Epithelial cell of alveolus of lung (primary cell): ENCODE results near the gene TBC1D3H. TPM values are rescaled to one million over a fixed set of nuclear protein-coding genes. Genes with fewer than 3 reads are reported as not detected.

Experiments
- total RNA-seq: library from RNA; depleted of rRNA; stranded (reverse); fragments of >200 nt; gene quantifications from 2 replicates; pipeline ENCODE4 v1.2.1, GENCODE V29; 2015

The TBC1D3H gene
- not detected in 2 replicates for total RNA-seq

GRCh38 chr17:36388385-36389245, at the start of gene TBC1D3H:
TBC1D3H (minus strand) TSS chr17:36388435; CDS start chr17:36386895, 1,540 bp downstream.

Other genes starting within 250 kb of the TBC1D3H start
- gene TBC1D3B, start 211.8 kb downstream of the TBC1D3H start, total RNA-seq, result 1.9 TPM in 1 of 2 replicates, not detected in the other
- not detected in 2 replicates for gene CCL3L1, start 191.7 kb downstream of the TBC1D3H start, total RNA-seq
- not detected in 2 replicates for gene CCL4L2, start 177.4 kb downstream of the TBC1D3H start, total RNA-seq
- gene TBC1D3I, start 123.9 kb downstream of the TBC1D3H start, total RNA-seq, result 0.39 TPM in 1 of 2 replicates, not detected in the other
- gene TBC1D3G, start 64.6 kb downstream of the TBC1D3H start, total RNA-seq, result not detected in 2 replicates
- gene ZNHIT3, start 98.2 kb upstream of the TBC1D3H start, total RNA-seq, result 34.1 and 42.2 TPM in 2 replicates
- gene MYO19, start 146.4 kb upstream of the TBC1D3H start, total RNA-seq, result 17.2 and 40.2 TPM in 2 replicates
- gene PIGW, start 146.6 kb upstream of the TBC1D3H start, total RNA-seq, result 3.8 and 9.4 TPM in 2 replicates
- gene GGNBP2, start 156.5 kb upstream of the TBC1D3H start, total RNA-seq, result 30.8 and 36.2 TPM in 2 replicates
- 6.3 and 8.0 TPM in 2 replicates for gene DHRS11, start 203.4 kb upstream of the TBC1D3H start, total RNA-seq
- 3.4 and 4.8 TPM in 2 replicates for gene MRM1, start 213.1 kb upstream of the TBC1D3H start, total RNA-seq